Ishikawa (cell line): ENCODE results near the gene ROBO3.

ENCODE experiments used
- CEBPB ChIP-seq: IDR thresholded peaks from 2 replicates; pipeline ENCODE4 v1.6.1; 2012
- CREB1 ChIP-seq: IDR thresholded peaks from 2 replicates; pipeline ENCODE4 v1.6.1; 2012; ENCODE audit warnings: low read depth
- EGR1 ChIP-seq: IDR thresholded peaks from 2 replicates; pipeline ENCODE4 v1.6.1; 2012
- EP300 ChIP-seq: IDR thresholded peaks from 2 replicates; pipeline ENCODE4 v1.6.1; 2012; ENCODE audit warnings: borderline replicate concordance
- FOXM1 ChIP-seq: IDR thresholded peaks from 2 replicates; pipeline ENCODE4 v1.6.1; 2012; ENCODE audit warnings: low read depth, borderline replicate concordance
- NFIC ChIP-seq: IDR thresholded peaks from 2 replicates; pipeline ENCODE4 v1.6.1; 2012
- RAD21 ChIP-seq: IDR thresholded peaks from 2 replicates; pipeline ENCODE4 v1.6.1; 2012; ENCODE audit warnings: low read depth
- TAF1 ChIP-seq: IDR thresholded peaks from 2 replicates; pipeline ENCODE4 v1.6.1; 2012; ENCODE audit warnings: low read depth, mild to moderate bottlenecking
- TCF12 ChIP-seq: IDR thresholded peaks from 2 replicates; pipeline ENCODE4 v1.6.1; 2012; ENCODE audit warnings: low read depth
- TEAD4 ChIP-seq: IDR thresholded peaks from 2 replicates; pipeline ENCODE4 v1.6.1; 2012
- YY1 ChIP-seq: IDR thresholded peaks from 2 replicates; pipeline ENCODE4 v1.6.1; 2012; ENCODE audit warnings: low read depth
- ZBTB7A ChIP-seq: IDR thresholded peaks from 2 replicates; pipeline ENCODE4 v1.6.1; 2012; ENCODE audit warnings: low read depth
- TF ChIP-seq, protein P1 (sequence below): IDR thresholded peaks from 2 replicates; pipeline ENCODE4 v1.6.1; 2012
- TF ChIP-seq, protein P2 (sequence below): IDR thresholded peaks from 2 replicates; pipeline ENCODE4 v1.6.1; 2012; ENCODE audit warnings: low read depth, mild to moderate bottlenecking
- TF ChIP-seq, protein P3 (sequence below): IDR thresholded peaks from 2 replicates; pipeline ENCODE4 v1.6.1; 2012

ROBO3 gene, protein sequence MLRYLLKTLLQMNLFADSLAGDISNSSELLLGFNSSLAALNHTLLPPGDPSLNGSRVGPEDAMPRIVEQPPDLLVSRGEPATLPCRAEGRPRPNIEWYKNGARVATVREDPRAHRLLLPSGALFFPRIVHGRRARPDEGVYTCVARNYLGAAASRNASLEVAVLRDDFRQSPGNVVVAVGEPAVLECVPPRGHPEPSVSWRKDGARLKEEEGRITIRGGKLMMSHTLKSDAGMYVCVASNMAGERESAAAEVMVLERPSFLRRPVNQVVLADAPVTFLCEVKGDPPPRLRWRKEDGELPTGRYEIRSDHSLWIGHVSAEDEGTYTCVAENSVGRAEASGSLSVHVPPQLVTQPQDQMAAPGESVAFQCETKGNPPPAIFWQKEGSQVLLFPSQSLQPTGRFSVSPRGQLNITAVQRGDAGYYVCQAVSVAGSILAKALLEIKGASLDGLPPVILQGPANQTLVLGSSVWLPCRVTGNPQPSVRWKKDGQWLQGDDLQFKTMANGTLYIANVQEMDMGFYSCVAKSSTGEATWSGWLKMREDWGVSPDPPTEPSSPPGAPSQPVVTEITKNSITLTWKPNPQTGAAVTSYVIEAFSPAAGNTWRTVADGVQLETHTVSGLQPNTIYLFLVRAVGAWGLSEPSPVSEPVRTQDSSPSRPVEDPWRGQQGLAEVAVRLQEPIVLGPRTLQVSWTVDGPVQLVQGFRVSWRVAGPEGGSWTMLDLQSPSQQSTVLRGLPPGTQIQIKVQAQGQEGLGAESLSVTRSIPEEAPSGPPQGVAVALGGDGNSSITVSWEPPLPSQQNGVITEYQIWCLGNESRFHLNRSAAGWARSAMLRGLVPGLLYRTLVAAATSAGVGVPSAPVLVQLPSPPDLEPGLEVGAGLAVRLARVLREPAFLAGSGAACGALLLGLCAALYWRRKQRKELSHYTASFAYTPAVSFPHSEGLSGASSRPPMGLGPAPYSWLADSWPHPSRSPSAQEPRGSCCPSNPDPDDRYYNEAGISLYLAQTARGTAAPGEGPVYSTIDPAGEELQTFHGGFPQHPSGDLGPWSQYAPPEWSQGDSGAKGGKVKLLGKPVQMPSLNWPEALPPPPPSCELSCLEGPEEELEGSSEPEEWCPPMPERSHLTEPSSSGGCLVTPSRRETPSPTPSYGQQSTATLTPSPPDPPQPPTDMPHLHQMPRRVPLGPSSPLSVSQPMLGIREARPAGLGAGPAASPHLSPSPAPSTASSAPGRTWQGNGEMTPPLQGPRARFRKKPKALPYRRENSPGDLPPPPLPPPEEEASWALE (N-terminal part only)

GRCh38 chr11:124865181-124865901 lies at the start of gene ROBO3:
ROBO3 (plus strand) TSS chr11:124865432; CDS start chr11:124865578, 146 bp downstream.
- TF ChIP-seq TAF1, result no peak
- TF ChIP-seq FOXM1, result no peak
- TF ChIP-seq TCF12, result no peak
- TF ChIP-seq EP300, result no peak
- TF ChIP-seq, protein P1, sequence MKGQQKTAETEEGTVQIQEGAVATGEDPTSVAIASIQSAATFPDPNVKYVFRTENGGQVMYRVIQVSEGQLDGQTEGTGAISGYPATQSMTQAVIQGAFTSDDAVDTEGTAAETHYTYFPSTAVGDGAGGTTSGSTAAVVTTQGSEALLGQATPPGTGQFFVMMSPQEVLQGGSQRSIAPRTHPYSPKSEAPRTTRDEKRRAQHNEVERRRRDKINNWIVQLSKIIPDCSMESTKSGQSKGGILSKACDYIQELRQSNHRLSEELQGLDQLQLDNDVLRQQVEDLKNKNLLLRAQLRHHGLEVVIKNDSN, result no peak
- TF ChIP-seq CREB1, result no peak
- no peak for TF ChIP-seq ZBTB7A
- no peak for TF ChIP-seq CEBPB
- no peak for TF ChIP-seq RAD21
- TF ChIP-seq, protein P2, sequence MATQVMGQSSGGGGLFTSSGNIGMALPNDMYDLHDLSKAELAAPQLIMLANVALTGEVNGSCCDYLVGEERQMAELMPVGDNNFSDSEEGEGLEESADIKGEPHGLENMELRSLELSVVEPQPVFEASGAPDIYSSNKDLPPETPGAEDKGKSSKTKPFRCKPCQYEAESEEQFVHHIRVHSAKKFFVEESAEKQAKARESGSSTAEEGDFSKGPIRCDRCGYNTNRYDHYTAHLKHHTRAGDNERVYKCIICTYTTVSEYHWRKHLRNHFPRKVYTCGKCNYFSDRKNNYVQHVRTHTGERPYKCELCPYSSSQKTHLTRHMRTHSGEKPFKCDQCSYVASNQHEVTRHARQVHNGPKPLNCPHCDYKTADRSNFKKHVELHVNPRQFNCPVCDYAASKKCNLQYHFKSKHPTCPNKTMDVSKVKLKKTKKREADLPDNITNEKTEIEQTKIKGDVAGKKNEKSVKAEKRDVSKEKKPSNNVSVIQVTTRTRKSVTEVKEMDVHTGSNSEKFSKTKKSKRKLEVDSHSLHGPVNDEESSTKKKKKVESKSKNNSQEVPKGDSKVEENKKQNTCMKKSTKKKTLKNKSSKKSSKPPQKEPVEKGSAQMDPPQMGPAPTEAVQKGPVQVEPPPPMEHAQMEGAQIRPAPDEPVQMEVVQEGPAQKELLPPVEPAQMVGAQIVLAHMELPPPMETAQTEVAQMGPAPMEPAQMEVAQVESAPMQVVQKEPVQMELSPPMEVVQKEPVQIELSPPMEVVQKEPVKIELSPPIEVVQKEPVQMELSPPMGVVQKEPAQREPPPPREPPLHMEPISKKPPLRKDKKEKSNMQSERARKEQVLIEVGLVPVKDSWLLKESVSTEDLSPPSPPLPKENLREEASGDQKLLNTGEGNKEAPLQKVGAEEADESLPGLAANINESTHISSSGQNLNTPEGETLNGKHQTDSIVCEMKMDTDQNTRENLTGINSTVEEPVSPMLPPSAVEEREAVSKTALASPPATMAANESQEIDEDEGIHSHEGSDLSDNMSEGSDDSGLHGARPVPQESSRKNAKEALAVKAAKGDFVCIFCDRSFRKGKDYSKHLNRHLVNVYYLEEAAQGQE, result no peak
- no peak for TF ChIP-seq TEAD4
- TF ChIP-seq, protein P3, sequence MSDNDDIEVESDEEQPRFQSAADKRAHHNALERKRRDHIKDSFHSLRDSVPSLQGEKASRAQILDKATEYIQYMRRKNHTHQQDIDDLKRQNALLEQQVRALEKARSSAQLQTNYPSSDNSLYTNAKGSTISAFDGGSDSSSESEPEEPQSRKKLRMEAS, result no peak
- no peak for TF ChIP-seq YY1
- no peak for TF ChIP-seq EGR1
- TF ChIP-seq NFIC, result no peak

DNA sequence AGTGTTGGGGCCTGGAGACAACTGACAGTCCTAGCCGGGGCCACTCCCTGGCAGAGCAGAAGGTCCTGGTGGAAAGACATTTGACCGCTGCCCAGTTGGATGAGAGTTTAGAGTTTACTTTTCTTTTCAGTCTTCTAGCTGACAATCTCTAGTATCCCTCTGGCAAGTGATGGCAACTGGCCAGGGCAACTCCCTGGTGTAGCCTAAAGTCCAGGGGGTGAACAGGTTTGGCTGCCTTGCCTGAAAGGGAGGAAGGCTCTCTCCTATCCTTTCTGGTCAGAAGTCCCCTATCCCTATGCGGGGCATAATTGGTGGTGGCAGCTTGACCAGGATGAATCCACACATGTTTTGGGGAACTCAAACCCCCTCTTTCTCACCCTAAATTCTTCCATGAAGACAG lies 48.2 kb upstream of the ROBO3 start:
- TF ChIP-seq, protein P3, result no peak
- no peak for TF ChIP-seq RAD21
- no peak for TF ChIP-seq TEAD4
- no peak for TF ChIP-seq FOXM1

DNA sequence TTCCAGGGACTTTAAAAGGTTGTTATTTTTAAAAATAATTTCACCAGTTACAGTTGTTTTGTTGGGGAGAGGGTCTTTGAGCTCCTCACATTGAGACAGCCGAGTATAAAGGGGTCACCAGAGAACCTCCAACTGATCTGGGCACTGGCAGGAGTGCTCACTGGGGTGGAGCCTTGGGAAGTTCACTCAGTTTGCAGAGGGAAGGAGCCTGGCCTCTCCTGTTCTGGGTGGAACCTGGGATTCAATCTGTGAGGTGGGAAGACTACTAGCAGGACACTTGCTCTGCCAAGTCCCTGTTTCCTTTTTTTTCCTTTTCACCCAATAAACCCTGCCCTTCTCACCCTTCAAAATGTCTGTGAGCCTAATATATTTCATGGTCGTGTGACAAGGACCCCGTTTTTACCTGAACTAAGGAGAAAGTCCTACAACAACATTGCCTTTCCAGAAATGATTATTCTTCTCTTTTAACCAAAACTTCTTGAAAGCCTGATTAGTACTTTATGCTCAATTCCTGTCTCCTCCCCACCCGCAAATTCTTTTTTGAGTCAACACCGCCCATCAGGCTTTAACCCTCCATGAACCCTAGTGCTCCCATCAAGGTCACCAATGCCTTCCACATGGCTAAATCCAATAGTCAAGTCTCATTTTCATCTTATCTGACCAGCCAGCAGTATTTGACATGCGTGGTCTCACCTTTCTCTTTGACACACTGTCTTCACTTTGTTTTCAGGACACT lies 43.1 kb upstream of the ROBO3 start:
- TF ChIP-seq EP300 (no peak), YY1 (no peak), CEBPB (no peak), NFIC (no peak), TEAD4 (no peak), ZBTB7A (no peak), RAD21 (no peak)
- TF ChIP-seq, protein P2, result no peak

GRCh38 chr11:124823512-124824376 lies 41.5 kb upstream of the ROBO3 start:
- TF ChIP-seq TEAD4, result no peak
- no peak for TF ChIP-seq CREB1
- TF ChIP-seq YY1, result no peak
- TF ChIP-seq, protein P1, result no peak
- TF ChIP-seq, protein P3, result no peak
- no peak for TF ChIP-seq NFIC
- TF ChIP-seq TCF12, result no peak
- no peak for TF ChIP-seq FOXM1
- TF ChIP-seq ZBTB7A, result no peak
- TF ChIP-seq RAD21, result no peak
- TF ChIP-seq, protein P2, result no peak
- no peak for TF ChIP-seq CEBPB
- no peak for TF ChIP-seq EGR1
- no peak for TF ChIP-seq TAF1
- TF ChIP-seq EP300, result no peak
